ENCODE measurements around the gene PPP2R5E. TPM values are rescaled to one million over a fixed set of nuclear protein-coding genes. Genes with fewer than 3 reads are reported as not detected.

PPP2R5E gene
- total and polyA plus RNA-seq, 9 of the 15 experiments (the other 6 are each of a cell fraction or from before 2014, with no cell fraction given) = 4.2 to 30.3 (median 11.0) TPM

DNA sequence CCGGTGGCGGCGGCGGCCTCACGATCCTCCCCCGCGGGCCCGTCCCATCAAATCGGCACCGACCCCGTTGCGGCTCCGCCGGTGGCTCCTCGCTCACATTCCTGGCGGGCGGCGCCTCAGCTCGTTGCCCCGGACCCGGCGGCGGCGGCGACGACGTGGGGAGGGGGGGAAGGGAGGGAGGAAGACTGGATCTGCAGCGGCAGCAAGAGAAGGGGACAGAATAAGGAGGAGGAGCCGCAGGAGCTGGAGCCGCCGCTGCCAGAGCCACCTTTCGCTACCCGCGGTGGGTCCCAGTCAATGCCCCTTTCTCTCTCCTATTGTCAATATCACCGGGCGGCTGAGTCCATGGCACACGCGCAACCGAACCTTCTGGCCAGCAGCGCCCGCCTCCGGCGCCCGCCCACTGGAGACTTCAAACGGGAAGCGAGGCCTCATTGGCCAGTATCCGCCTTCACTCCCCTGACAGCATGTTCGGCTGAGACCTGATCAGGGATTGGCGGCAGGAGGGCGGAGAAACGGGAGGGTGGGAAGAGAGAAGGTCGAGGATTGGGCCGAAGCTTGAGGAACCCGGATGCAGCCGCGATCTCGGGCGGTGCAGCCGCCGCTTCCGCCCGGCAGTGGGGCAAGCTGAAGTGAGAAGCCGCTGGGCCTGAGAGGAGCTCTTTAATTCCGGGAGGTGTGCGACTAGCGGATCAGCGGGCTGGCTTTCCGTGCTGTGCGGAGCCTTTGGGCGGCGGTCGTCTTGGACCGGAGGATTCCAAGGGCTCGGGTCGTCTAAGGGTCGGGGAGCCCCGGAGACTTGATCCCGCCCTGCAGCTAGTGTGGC is at the start of gene PPP2R5E (continued):
- TF ChIP-seq, protein P1, sequence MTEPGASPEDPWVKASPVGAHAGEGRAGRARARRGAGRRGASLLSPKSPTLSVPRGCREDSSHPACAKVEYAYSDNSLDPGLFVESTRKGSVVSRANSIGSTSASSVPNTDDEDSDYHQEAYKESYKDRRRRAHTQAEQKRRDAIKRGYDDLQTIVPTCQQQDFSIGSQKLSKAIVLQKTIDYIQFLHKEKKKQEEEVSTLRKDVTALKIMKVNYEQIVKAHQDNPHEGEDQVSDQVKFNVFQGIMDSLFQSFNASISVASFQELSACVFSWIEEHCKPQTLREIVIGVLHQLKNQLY (CRISPR knock-in tag; conservative IDR thresholded peaks at IDR 0.05) = no peak
- TF ChIP-seq KLF10 (CRISPR knock-in tag; IDR thresholded peaks at IDR 0.05) (no peak), DPF2 (IDR thresholded peaks at IDR 0.05) (no peak), ZFP30 (CRISPR knock-in tag; IDR thresholded peaks at IDR 0.05; ENCODE audit: borderline replicate concordance) (no peak), POLR3A (IDR thresholded peaks at IDR 0.05; ENCODE audit: borderline replicate concordance, extremely low read depth, insufficient read depth, insufficient read length) (no peak), ZFPM2 (CRISPR knock-in tag; IDR thresholded peaks at IDR 0.05) (no peak), STAT5B (CRISPR knock-in tag; IDR thresholded peaks at IDR 0.05) (no peak), ZNF224 (CRISPR knock-in tag; IDR thresholded peaks at IDR 0.05) (no peak), TEAD1 (CRISPR knock-in tag; IDR thresholded peaks at IDR 0.05) (0 out of 4 replicates have a peak, but pooled peaks of 1 of the 2 experiments have one; percentile 17), NFRKB (IDR thresholded peaks at IDR 0.05; ENCODE audit: low read depth) (no peak), RBM17 (IDR thresholded peaks at IDR 0.05; ENCODE audit: borderline replicate concordance, low read depth, low read length) (no peak), PTBP1 (IDR thresholded peaks at IDR 0.05; ENCODE audit: low read depth, low read length) (no peak), EHMT2 (IDR thresholded peaks at IDR 0.05) (no peak), TFAM (CRISPR knock-in tag; conservative IDR thresholded peaks at IDR 0.05) (no peak), CREB1 (IDR thresholded peaks at IDR 0.05) (peak; percentile 26; the same call in 1 of the 2 replicates), CREB1 (CRISPR knock-in tag; IDR thresholded peaks at IDR 0.05) (peak; percentile 84), NR2F6 (CRISPR knock-in tag; IDR thresholded peaks at IDR 0.05) (no peak), SRSF1 (IDR thresholded peaks at IDR 0.05; ENCODE audit: low read depth, low read length) (no peak), HSF4 (CRISPR knock-in tag; IDR thresholded peaks at IDR 0.05; ENCODE audit: borderline replicate concordance) (no peak)
- TF ChIP-seq, protein P2, sequence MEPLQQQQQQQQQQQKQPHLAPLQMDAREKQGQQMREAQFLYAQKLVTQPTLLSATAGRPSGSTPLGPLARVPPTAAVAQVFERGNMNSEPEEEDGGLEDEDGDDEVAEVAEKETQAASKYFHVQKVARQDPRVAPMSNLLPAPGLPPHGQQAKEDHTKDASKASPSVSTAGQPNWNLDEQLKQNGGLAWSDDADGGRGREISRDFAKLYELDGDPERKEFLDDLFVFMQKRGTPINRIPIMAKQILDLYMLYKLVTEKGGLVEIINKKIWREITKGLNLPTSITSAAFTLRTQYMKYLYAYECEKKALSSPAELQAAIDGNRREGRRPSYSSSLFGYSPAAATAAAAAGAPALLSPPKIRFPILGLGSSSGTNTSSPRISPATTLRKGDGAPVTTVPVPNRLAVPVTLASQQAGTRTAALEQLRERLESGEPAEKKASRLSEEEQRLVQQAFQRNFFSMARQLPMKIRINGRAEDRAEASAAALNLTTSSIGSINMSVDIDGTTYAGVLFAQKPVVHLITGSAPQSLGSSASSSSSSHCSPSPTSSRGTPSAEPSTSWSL (CRISPR knock-in tag; IDR thresholded peaks at IDR 0.05; ENCODE audit: borderline replicate concordance) = no peak
- TF ChIP-seq, protein P3, sequence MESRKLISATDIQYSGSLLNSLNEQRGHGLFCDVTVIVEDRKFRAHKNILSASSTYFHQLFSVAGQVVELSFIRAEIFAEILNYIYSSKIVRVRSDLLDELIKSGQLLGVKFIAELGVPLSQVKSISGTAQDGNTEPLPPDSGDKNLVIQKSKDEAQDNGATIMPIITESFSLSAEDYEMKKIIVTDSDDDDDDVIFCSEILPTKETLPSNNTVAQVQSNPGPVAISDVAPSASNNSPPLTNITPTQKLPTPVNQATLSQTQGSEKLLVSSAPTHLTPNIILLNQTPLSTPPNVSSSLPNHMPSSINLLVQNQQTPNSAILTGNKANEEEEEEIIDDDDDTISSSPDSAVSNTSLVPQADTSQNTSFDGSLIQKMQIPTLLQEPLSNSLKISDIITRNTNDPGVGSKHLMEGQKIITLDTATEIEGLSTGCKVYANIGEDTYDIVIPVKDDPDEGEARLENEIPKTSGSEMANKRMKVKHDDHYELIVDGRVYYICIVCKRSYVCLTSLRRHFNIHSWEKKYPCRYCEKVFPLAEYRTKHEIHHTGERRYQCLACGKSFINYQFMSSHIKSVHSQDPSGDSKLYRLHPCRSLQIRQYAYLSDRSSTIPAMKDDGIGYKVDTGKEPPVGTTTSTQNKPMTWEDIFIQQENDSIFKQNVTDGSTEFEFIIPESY (CRISPR knock-in tag; IDR thresholded peaks at IDR 0.05) = no peak
- TF ChIP-seq, protein P4, sequence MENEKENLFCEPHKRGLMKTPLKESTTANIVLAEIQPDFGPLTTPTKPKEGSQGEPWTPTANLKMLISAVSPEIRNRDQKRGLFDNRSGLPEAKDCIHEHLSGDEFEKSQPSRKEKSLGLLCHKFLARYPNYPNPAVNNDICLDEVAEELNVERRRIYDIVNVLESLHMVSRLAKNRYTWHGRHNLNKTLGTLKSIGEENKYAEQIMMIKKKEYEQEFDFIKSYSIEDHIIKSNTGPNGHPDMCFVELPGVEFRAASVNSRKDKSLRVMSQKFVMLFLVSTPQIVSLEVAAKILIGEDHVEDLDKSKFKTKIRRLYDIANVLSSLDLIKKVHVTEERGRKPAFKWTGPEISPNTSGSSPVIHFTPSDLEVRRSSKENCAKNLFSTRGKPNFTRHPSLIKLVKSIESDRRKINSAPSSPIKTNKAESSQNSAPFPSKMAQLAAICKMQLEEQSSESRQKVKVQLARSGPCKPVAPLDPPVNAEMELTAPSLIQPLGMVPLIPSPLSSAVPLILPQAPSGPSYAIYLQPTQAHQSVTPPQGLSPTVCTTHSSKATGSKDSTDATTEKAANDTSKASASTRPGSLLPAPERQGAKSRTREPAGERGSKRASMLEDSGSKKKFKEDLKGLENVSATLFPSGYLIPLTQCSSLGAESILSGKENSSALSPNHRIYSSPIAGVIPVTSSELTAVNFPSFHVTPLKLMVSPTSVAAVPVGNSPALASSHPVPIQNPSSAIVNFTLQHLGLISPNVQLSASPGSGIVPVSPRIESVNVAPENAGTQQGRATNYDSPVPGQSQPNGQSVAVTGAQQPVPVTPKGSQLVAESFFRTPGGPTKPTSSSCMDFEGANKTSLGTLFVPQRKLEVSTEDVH (IDR thresholded peaks at IDR 0.05; ENCODE audit: low read depth, partially characterized antibody) = peak; percentile 72
